OCI-LY3 (cell line): Measurements from ENCODE around the gene OTUD5.

Experiments
- H2AFZ ChIP-seq: fragments of 200-600, 300-600 bp; shearing (Covaris generic); 2 replicates; pipeline ENCODE4 v1.6.0; 2014; ENCODE audit warnings: antibody characterized with exemption, low read depth, low read length
- H3K27ac ChIP-seq: fragments of 200-600, 300-600 bp; sonication (generic); 2 replicates; pipeline ENCODE4 v1.5.1; 2014; ENCODE audit warnings: mild to moderate bottlenecking, low read length, moderate library complexity, mixed read lengths
- H3K27me3 ChIP-seq: fragments of 200-600, 300-600 bp; sonication (generic); 2 replicates; pipeline ENCODE4 v1.6.1; 2014; ENCODE audit warnings: low read depth, low read length, mixed read lengths
- H3K36me3 ChIP-seq: fragments of 200-600, 300-600 bp; sonication (generic); replicated peaks from 2 replicates; pipeline ENCODE3; 2014; ENCODE audit warnings: low read depth, low read length, mixed read lengths
- H3K4me1 ChIP-seq: fragments of 300-600, 200-600 bp; sonication (generic); 2 replicates; pipeline ENCODE4 v1.6.1; 2014; ENCODE audit warnings: low read length, mixed read lengths
- H3K4me2 ChIP-seq: fragments of 200-600, 300-600 bp; sonication (generic); 2 replicates; pipeline ENCODE4 v1.6.1; 2014; ENCODE audit warnings: low read length, mixed read lengths
- H3K4me3 ChIP-seq: fragments of 300-600, 200-600 bp; sonication (generic); 2 replicates; pipeline ENCODE4 v1.5.1; 2014; ENCODE audit warnings: antibody characterized with exemption, mild to moderate bottlenecking, low read length, moderate library complexity
- H3K79me2 ChIP-seq: fragments of 300-600, 200-600 bp; shearing (Covaris generic); 2 replicates; pipeline ENCODE4 v1.6.1; 2014; ENCODE audit warnings: mild to moderate bottlenecking, low read length, mixed read lengths
- H3K9ac ChIP-seq: fragments of 300-600, 200-600 bp; shearing (Covaris generic); 2 replicates; pipeline ENCODE4 v1.6.0; 2014; ENCODE audit warnings: mild to moderate bottlenecking, low read length, moderate library complexity
- H3K9me3 ChIP-seq: fragments of 200-600, 300-600 bp; shearing (Covaris generic); 2 replicates; pipeline ENCODE4 v1.6.1; 2014; ENCODE audit warnings: low read length, mixed read lengths; ENCODE audit not compliant: insufficient read depth
- H4K20me1 ChIP-seq: fragments of 200-600, 300-600 bp; sonication (generic); 2 replicates; pipeline ENCODE4 v1.6.1; 2016; ENCODE audit warnings: low read length, mixed read lengths; ENCODE audit not compliant: insufficient read depth
- CTCF ChIP-seq: fragments of 200-600, 300-600 bp; sonication (generic); IDR thresholded peaks from 2 replicates; pipeline ENCODE4 v1.5.1; 2014; ENCODE audit warnings: antibody characterized with exemption, low read length, low read depth
- EZH2phosphoT487 ChIP-seq: fragments of 200-600 bp; shearing (Covaris generic); IDR thresholded peaks from 2 replicates; pipeline ENCODE4 v1.6.1; 2018; ENCODE audit warnings: antibody characterized with exemption, mixed run types, low read depth

Gene OTUD5

GRCh38 chrX:48918301-48918642 lies 39.1 kb downstream of the OTUD5 start:
- peak overlapping the region; percentile 99 for H3K9ac ChIP-seq
- H3K79me2 ChIP-seq = peaks cover 84% of the 10 kb centered on the region
- H4K20me1 ChIP-seq = peaks cover 50% of the 10 kb centered on the region
- no peaks in the 10 kb centered on the region for H3K9me3 ChIP-seq
- no peak overlapping the region for H2AFZ ChIP-seq
- TF ChIP-seq EZH2phosphoT487 (no peak), CTCF (no peak)
- peak overlapping the region; percentile 98 for H3K27ac ChIP-seq
- peak overlapping the region; percentile 94 for H3K4me2 ChIP-seq
- peaks cover 59% of the 10 kb centered on the region for H3K36me3 ChIP-seq
- peaks cover 44% of the 10 kb centered on the region for H3K4me1 ChIP-seq
- H3K27me3 ChIP-seq = no peaks in the 10 kb centered on the region
- peak overlapping the region; percentile 100 for H3K4me3 ChIP-seq

GRCh38 chrX:48917139-48918001 lies 40.0 kb downstream of the OTUD5 start:
- peaks cover 59% of the 10 kb centered on the region for H4K20me1 ChIP-seq
- H3K79me2 ChIP-seq = peaks cover 88% of the 10 kb centered on the region
- H3K27ac ChIP-seq = peak overlapping the region; percentile 98
- no peak overlapping the region for H2AFZ ChIP-seq
- TF ChIP-seq CTCF = peak; percentile 85
- no peak for TF ChIP-seq EZH2phosphoT487
- no peaks in the 10 kb centered on the region for H3K27me3 ChIP-seq
- no peaks in the 10 kb centered on the region for H3K9me3 ChIP-seq
- peak overlapping the region; percentile 94 for H3K4me2 ChIP-seq
- H3K4me1 ChIP-seq = peaks cover 53% of the 10 kb centered on the region
- H3K36me3 ChIP-seq = peaks cover 68% of the 10 kb centered on the region
- H3K9ac ChIP-seq = peak overlapping the region; percentile 99
- H3K4me3 ChIP-seq = peak overlapping the region; percentile 100

- Histone ChIP-seq H3K4me1 (peaks cover 47% of the 10 kb centered on the region), H3K9ac (peak overlapping the region; percentile 99), H3K4me3 (peak overlapping the region; percentile 100), H3K27ac (peak overlapping the region; percentile 98), H4K20me1 (peaks cover 60% of the 10 kb centered on the region), H3K27me3 (no peaks in the 10 kb centered on the region), H2AFZ (no peak overlapping the region), H3K9me3 (no peaks in the 10 kb centered on the region), H3K36me3 (peaks cover 65% of the 10 kb centered on the region), H3K79me2 (peaks cover 83% of the 10 kb centered on the region), H3K4me2 (peak overlapping the region; percentile 94)
- TF ChIP-seq CTCF (no peak), EZH2phosphoT487 (no peak)
Observed at GRCh38 chrX:48914593-48915493, 42.6 kb downstream of the OTUD5 start.
